GM18873 (cell line): ENCODE measurements around the gene GRID2.

Experiments used
- ATAC-seq: cut with Tn5 transposase; IDR thresholded peaks from one replicate; pipeline ENCODE4 v1.9.1; 2021; ENCODE audit warnings: mild to moderate bottlenecking, moderate library complexity, moderate number of reproducible peaks; ENCODE audit not compliant: unreplicated experiment, low FRiP score

GRID2 gene

GRCh38 chr4:92516450-92516849, 212.7 kb downstream of the GRID2 start:
- ATAC-seq: no peak

GRCh38 chr4:92519727-92520126, 216.0 kb downstream of the GRID2 start:
- ATAC-seq: no peak

GRCh38 chr4:92520563-92520962, 216.8 kb downstream of the GRID2 start:
- ATAC-seq: no peak

GRCh38 chr4:92521941-92522340, 218.2 kb downstream of the GRID2 start:
- ATAC-seq: no peak

- no peak for ATAC-seq
These were observed 218.6 kb downstream of the GRID2 start for GRCh38 chr4:92522356-92522755.

GRCh38 chr4:92524131-92524530, 220.4 kb downstream of the GRID2 start:
- ATAC-seq: no peak

GRCh38 chr4:92528541-92528940, 224.8 kb downstream of the GRID2 start:
- ATAC-seq: no peak

GRCh38 chr4:92529510-92529909, 225.7 kb downstream of the GRID2 start:
- no peak for ATAC-seq

- ATAC-seq: no peak
These were observed 231.8 kb downstream of the GRID2 start for GRCh38 chr4:92535599-92535998.

GRCh38 chr4:92551616-92552015, 247.8 kb downstream of the GRID2 start:
- no peak for ATAC-seq

GRCh38 chr4:92566269-92566668, 262.5 kb downstream of the GRID2 start:
- no peak for ATAC-seq

GRCh38 chr4:92580816-92581215, 277.1 kb downstream of the GRID2 start:
- no peak for ATAC-seq

- no peak for ATAC-seq
These were observed 295.3 kb downstream of the GRID2 start for GRCh38 chr4:92599044-92599443.

GRCh38 chr4:92600638-92601037, 296.9 kb downstream of the GRID2 start:
- no peak for ATAC-seq

- no peak for ATAC-seq
These were observed 302.5 kb downstream of the GRID2 start for GRCh38 chr4:92606227-92606626.

- no peak for ATAC-seq
These were observed 311.3 kb downstream of the GRID2 start for GRCh38 chr4:92615049-92615448.

GRCh38 chr4:92618968-92619367, 315.2 kb downstream of the GRID2 start:
- no peak for ATAC-seq

- no peak for ATAC-seq
These were observed 325.5 kb downstream of the GRID2 start for GRCh38 chr4:92629302-92629701.

GRCh38 chr4:92634882-92635281, 331.1 kb downstream of the GRID2 start:
- ATAC-seq: no peak

- ATAC-seq: no peak
These were observed 332.5 kb downstream of the GRID2 start for GRCh38 chr4:92636038-92636806.

- ATAC-seq: no peak
These were observed 337.6 kb downstream of the GRID2 start for GRCh38 chr4:92641409-92641808.

- no peak for ATAC-seq
These were observed 343.1 kb downstream of the GRID2 start for GRCh38 chr4:92646826-92647225.

- no peak for ATAC-seq
These were observed 347.8 kb downstream of the GRID2 start for GRCh38 chr4:92651536-92651935.
